Endometrial microvascular endothelial cells (primary cell): ENCODE results near the gene GORASP2. TPM values are rescaled to one million over a fixed set of nuclear protein-coding genes. Genes with fewer than 3 reads are reported as not detected.

Experiments
- total RNA-seq: library from RNA; depleted of rRNA; stranded (reverse); fragments of >200 nt; gene quantifications from one replicate; pipeline ENCODE4 v1.2.3, GENCODE V29; 2015; ENCODE audit errors: inconsistent ontology term

GORASP2 gene
- total RNA-seq, 1 donor from 2014 or later: 82.4 TPM

Other genes with a start within 250 kb of the GORASP2 start
- gene SP5, start 213.9 kb upstream of the GORASP2 start, total RNA-seq: not detected
- gene ERICH2, start 158.9 kb upstream of the GORASP2 start, total RNA-seq: not detected
- not detected for gene GAD1, start 112.4 kb upstream of the GORASP2 start, total RNA-seq
- gene TLK1, start 231.6 kb downstream of the GORASP2 start, total RNA-seq: 18.6 TPM